Stimulated activated CD4-positive, alpha-beta T cell treated with anti-CD3 and anti-CD28 coated beads, Interleukin-12 subunit alpha, Interleukin-12 subunit beta, amount 100 ng/mL, for 24 hours (primary cell): ENCODE measurements around the gene ATXN7L3.
"Not testable (repeated sequence)": the region's sequence is repeated elsewhere in the genome, so short reads cannot be mapped to it uniquely, and the experiment has no call there.

ENCODE experiments used
- DNase-seq, 2 experiments: peaks; one replicate each; pipeline ENCODE4 v3.0.0-alpha.2; 2020; ENCODE audit warnings: low read depth in 2 of 2

ATXN7L3 gene

DNA sequence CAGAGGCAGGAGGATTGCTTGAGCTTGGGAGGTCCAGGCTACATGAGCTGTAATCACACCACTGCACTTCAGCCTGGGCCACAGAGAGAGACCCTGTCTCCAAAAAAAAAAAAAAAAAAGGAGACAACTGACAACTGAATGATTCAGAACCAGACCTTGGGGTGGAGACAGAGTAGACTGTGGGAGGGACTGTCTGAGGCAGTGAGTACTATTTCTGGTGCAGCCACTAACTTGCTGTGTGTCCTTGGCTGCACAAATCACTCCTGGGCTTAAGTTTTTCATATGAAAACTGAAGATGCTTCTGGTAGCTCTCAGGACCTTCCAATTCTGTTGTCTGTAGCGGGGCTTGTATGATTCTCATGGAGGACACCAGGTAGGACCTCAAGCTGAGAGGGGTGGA is 23.4 kb downstream of the ATXN7L3 start:
- no peak for DNase-seq

DNA sequence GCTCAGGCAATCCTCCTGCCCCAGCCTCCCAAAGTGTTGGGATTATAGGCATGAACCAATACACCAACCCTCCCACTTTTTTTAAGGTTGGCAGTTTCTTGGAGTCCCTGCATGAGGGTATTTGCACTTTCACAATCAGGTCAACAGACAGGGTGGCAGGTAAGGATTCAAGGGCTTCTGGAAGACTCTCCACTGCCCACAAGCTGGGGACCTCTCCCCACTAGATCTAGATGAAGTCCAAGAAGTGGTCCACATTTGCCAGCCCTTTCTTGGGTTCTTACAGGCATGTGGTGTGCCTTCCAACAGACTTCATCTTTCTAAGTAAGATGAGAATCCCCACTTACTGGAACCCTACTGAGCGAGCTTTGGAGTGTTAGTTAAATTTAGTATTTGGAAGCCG is 25.3 kb downstream of the ATXN7L3 start:
- no peak for DNase-seq

DNA sequence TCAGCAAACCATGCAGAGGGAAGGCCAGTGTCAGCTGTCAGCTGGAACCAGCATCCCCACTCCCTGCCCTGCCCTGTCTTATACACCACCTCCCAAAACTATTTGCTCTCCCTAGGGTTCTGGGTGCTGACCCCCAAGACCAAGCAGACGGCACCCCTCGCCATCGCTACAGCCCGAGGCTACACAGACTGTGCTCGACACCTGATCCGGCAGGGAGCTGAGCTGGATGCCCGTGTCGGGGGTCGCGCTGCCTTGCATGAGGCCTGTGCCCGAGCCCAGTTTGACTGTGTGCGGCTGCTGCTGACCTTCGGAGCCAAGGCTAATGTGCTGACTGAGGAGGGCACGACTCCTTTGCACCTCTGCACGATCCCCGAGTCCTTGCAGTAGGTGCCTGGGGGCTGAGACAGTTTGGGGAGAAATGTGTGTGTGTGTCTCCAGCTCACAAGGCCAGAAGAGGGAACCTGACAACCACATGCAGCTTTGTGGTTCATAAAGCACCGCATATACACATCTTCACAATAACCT is 27.7 kb downstream of the ATXN7L3 start:
- no peak for DNase-seq

DNA sequence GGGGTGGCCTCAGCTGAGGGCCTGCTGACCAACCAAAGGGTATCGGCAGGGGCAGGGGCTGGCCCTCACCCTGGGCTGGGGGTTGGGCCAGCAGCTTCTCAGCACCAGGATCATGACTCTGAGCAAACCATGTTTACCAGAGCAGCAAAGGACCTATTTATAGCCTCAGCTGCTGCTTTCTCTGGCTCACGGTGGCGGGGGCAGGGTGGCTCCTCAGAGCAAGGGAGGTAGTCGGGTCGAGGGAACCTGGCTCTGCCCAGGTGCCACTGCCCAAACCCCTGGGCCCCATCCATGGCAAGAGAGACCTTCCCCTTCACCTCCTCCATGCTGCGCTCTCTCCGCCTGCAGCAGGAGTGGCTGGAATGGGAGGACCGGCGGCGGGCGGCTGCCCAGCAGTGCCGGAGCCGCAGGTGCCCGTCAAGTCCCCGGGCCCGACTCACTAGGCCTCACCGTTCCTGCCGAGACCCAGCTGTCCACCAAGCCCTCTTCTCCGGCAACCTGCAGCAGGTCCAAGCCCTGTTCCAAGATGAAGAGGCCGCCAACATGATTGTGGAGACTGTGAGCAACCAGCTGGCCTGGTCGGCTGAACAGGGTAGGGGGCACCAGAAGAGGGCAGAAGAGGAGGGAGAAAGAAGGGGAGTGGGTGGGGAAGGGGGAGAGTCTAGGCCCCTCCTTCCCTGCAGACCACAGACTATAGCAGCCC is 29.0 kb downstream of the ATXN7L3 start, which contains the start of gene ASB16:
Gene ASB16, plus strand, starts transcription at position 206 of the 703 bp plus-strand sequence. Its CDS starts 86 bp downstream, at position 292.
- no peak for DNase-seq

DNA sequence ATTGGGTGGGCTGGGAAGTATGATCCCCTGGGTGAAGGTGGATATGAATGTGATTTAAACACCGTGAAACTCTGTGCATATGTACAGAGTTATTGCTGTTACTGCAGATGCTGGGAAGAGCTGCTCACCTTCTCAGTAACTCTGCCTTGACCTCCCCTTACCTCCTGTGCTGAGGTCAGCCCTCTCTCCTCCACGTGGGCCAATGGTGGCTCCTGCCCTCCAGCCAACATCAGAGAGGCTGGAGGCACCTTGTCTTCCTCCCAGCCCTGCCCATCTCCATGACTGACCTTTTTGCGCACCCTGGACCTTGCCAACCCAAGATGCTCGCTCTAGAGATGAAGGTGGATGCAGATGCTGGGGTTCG is 29.6 kb downstream of the ATXN7L3 start:
- DNase-seq = no peak

DNA sequence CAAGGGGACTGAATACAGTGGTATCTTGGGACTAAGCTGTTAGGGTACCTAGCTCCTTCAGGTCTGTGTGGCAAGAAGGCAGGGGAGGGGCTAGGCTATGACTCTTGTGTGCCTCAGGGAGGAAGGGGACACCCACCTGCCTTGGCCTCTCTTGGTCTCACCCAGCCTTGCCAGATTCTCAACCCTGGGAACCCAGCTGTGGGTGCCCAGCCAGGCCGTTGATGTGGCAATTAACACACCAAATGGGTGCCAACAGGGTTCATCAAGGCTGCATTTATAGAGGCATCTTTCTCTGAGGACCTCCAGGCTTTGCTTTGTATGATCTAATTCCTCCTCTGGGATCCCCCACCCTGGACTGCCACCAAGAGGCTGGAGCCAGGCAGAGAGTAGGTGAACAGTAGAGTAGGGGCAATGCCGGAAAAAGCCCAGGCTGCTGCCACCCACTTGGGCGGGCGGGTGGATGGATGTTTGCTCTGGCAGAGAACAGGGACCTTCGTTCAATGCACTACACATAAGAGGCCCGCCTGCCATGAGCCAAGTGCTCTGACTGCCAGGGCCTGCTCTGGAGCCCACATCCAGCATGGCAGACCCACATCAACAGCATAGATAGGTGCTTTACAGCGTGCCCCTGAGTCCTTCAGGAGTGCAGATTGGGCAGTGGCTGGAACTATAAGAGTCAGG is 32.4 kb downstream of the ATXN7L3 start:
- DNase-seq = no peak

DNA sequence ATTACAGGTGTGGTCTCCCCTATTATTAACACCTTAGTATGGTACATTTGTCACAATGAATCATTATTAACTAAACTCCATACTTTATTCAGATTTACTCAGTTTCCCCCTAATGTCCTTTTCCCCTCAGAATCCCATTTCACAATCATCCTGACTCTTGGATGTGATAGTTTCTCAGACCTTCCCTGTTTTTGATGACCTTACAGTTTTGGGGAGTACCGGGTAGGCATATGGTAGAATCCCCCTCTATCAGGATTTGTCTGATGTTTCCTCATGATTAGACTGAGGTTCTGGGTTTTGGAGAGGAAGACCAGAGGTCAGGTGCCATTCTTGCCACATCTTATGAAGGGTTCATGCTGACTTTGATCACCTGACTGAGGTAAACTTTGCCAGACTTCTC is 35.2 kb downstream of the ATXN7L3 start:
- DNase-seq = no peak

DNA sequence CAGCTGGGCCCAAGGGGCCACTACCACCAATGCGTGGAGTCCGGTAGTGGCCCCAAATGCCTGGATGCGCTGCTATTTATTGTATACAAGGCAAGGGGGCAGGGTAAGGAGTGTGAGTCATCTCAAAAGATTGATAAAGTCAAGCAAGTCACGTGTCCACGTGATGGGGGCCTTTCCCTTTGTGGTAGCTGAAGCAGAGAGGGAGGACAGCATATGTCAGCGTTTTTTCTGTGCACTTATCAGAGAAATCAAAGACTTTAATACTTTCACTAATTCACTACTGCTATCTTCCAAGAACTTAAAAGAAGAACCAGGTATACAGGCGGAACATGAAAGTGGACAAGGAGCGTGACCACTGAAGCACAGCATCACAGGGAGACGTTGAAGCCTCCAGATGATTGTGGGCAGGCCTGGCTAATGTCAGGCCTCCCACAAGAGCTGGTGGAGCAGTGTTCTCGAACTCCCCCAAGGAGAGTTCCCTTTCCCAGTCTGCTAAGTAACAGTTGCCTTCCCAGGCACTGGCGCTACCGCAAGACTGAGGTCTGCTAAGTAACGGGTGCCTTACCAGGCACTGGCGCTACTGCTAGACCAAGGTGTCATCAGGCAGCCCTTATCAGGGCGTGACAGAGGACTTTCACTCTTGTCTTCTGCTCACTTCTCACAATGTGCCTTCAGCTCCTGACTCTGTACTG is 40.0 kb downstream of the ATXN7L3 start:
- DNase-seq = no peak

DNA sequence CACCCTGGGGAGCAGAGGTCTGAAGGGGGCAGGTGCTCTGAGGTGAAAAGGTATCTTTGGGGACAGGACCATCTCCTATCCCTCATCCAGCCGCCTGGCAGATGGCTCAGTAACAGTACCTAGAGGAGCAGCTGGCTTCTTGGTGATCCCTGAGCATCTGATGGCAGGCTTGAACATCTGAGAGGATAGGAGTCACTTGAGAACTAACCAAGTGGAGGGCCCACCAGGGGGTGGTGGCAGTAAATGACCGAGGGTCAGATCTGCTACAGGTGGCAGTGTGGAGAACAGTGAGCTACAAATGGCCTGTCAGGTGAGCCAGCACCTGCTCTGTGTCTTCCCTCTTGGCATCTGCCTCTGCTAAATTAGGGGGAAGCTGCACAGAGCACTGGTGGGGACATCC is 44.2 kb downstream of the ATXN7L3 start:
- no peak for DNase-seq

DNA sequence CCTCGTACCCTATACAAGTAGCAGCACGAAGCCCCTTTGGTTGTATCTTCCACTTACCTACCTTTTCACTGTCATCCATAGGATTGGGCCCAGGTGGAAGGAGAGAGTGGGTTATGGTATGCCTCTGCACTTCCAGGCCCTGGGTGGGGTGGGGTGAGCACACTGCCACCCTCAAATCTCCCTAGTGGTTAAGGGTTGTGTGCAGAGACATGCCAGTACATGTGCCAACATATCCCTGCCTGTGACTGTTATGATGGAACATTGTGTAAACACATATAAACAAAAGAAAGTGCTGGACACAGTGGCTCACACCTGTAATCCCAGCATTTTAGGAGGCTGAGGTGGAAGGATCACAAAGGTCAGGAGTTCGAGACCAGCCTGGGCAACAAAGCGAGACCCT is 46.8 kb downstream of the ATXN7L3 start:
- no peak for DNase-seq

DNA sequence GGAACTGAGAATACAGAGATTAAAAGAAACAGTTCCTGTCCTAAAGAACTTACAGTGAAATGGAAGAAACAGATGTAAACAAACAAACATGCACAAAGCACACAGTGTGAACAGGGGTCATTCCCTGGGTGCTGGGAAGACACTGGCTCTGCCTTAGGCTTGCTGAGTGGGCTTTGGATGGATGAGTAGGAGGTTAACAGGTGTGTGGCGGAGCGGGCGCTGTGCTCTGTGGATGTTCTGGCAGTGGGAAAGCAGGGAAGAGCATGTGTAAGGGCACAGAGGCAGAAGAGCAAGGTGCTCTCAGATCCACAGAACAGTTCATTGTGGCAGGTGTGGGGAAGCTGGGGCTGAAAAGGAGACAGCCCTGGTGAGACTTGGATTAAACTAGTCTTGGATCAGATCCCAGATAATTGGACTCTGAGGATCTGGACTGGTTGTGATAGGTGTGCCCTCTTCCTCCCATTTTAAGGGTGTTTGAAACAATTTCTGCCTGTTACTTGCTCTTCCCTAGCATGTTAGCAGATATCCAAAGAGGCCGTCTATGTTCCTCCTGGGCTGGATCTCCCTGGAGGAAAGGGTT is 49.8 kb downstream of the ATXN7L3 start:
- no peak for DNase-seq

DNA sequence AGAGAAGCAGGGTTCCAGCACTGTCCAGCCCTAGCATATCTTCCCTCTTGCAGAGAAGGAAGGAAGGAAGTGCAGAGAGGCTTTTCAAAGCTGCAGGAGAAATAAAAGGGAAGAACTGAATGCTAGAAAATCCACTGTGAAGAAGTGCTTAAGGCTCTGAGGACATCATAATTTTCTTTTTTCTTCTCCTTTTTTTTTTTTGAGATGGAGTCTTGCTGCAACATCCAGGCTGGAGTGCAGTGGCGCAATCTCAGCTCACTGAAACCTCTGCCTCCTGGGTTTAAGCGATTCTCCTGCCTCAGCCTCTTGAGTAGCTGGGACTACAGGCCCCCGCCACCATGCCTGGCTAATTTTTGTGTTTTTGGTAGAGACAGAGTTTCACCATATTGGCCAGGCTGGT is 50.6 kb downstream of the ATXN7L3 start:
- not testable (repeated sequence) for DNase-seq

DNA sequence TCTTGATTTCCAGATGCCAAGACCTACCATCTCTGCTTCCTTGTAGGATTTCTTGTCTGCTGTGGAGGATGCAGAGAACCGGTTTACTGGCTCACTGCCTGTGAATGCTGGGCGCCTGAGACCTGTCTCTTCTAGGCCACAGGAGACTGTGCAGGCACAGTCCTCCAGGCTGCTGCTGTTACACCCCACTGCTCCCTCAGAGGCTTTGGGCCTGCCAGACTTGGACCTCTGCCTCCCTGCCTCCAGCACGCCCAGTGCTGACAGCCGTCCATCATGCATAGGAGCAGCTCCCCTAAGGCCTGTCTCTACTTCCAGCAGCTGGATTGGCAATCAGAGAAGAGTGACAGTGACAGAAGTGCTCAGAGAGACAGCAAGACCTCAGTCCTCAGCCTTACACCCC is 51.9 kb downstream of the ATXN7L3 start:
- no peak for DNase-seq

DNA sequence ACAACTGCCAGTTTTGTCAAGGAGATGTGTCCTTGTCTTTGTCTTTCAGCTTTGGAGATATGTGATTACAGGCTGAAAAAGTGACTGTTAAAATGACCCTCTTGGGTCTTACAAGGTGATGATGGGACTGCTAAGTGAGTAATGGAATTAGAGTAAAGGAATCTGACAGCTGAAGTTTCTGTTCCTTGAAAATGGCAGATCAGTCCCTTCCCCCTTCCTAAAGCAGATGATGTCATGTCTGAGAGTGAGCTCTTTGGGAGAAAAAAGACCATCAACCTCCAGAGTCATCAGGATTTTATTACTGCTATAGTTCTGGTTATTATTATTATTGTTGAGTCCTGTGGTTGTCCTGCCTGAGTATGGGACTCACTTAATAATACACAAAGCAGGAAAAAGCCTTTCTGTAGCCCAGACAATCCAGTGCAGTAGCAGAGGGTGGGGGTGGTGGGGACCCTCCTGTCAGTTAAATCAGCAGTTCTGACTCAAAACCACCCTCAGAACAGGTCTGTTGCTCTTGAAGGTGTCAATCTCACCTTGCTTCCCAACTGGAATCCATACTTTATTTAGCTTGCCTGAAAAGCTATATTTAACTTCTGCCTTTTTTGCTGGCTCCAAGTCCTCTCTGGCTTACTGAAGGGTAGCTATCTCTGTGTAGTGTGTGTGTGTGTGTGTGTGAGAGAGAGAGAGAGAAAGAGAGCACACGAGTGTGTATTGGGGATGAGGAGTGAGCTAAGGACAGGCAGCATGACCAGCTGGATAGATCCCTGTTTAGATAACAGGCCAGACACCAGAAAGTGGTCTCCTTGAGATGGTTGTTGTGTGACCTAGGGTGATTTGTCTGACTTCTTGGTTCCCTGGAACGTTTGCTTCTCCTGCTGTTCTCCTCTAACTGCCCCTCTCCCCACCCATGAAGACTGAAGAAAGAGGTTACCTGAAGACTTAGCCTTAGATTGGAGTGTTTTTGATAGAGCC is 53.0 kb downstream of the ATXN7L3 start:
- DNase-seq = no peak

DNA sequence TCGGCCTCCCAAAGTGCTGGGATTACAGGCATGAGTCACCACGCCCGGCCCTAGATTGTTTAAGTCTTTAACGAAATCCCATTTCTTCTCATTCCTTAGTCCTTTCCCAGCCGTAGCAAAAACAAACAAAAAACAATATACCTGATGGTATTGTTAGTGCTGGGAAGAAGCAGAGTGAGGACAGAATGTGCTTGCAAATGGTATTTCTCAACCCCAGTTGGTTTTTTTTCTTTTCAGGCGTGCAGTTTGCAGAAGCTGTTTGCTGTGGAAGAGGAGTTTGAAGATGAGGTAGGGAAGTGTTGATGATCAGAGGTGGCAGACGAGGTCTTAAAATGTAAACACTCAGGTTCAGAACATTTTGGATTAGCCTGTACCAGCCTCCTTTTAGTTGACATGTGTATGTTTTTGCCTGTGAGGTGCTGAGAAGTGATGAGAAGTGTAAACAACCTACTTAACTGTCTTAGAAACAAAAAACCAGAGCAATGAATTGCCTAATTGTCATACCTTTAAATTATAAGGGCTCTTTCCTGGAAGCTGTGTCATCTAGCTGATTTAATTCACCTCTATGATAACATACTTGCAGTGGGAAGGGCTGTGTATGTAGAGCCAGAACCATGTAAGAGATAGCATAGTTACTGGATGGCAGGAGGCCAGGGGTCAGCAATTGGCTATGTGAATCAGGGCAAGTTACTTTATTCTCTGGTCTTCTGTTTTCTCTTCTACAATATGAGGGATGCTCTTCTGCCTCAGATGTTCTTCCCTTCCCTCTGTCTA is 54.5 kb downstream of the ATXN7L3 start:
- no peak for DNase-seq

DNA sequence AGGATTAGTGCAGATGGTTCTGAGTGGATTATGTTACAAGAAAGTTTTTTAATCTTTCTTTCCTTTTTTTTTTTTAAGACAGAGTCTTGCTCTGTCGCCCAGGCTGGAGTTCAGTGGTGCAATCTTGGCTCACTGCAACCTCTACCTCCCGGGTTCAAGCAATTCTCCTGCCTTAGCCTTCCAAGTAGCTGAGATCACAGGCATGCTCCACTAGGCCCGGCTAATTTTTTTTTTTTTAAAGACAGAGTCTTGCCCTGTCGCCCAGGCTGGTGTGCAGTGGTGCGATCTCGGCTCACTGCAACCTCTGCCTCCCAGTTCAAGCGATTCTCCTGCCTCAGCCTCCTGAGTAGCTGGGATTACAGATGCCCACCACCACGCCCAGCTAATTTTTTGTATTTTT is 55.8 kb downstream of the ATXN7L3 start:
- not testable (repeated sequence) for DNase-seq
